Activated T-cell treated with anti-CD3 and anti-CD28 coated beads, Interleukin-2, amount 50 U/mL, for 4 hours (primary cell): ENCODE measurements around the gene PCDH11Y. TPM values are rescaled to one million over a fixed set of nuclear protein-coding genes. Genes with fewer than 3 reads are reported as not detected.
"Not testable (repeated sequence)": the region's sequence is repeated elsewhere in the genome, so short reads cannot be mapped to it uniquely, and the experiment has no call there.

Experiments used
- ATAC-seq, 2 donors: fragments of 200-7000 bp; cut with Tn5 transposase; one replicate each; pipeline ENCODE4 v1.10.0; 2021
- DNase-seq: peaks from one replicate; pipeline ENCODE4 v3.0.0-alpha.2; 2020
- H3K27me3 Mint-ChIP-seq: one replicate; pipeline ENCODE4 v1.8.0; 2021; ENCODE audit warnings: low read depth, mixed read lengths
- H3K36me3 Mint-ChIP-seq: one replicate; pipeline ENCODE4 v1.8.0; 2022; ENCODE audit warnings: mixed read lengths; ENCODE audit not compliant: insufficient read depth
- H3K4me1 Mint-ChIP-seq: one replicate; pipeline ENCODE4 v1.8.0; 2021; ENCODE audit warnings: low read depth, mixed read lengths
- H3K4me3 Mint-ChIP-seq: one replicate; pipeline ENCODE4 v1.8.0; 2021; ENCODE audit warnings: mild to moderate bottlenecking, moderate library complexity, mixed read lengths
- H3K9me3 Mint-ChIP-seq: one replicate; pipeline ENCODE4 v1.8.0; 2021; ENCODE audit warnings: mixed read lengths
- total RNA-seq, 3 donors: library from RNA; stranded (reverse); gene quantifications; one replicate each; pipeline ENCODE4 v1.2.1, GENCODE V29; 2021

Gene PCDH11Y
- not detected for total RNA-seq

GRCh38 chrY:5000057-5000456 is at the start of gene PCDH11Y:
PCDH11Y (plus strand) TSS chrY:5000296; CDS start chrY:5057100, 56,804 bp downstream.
- ATAC-seq: peak in 1 of 2 donors; percentile 63
- H3K4me1 Mint-ChIP-seq, H3K36me3 Mint-ChIP-seq, H3K4me3 Mint-ChIP-seq, H3K9me3 Mint-ChIP-seq, DNase-seq: not testable (repeated sequence)
- H3K27me3 Mint-ChIP-seq: peaks cover 10% of the 10 kb centered on the region

- not testable (repeated sequence) for H3K36me3 Mint-ChIP-seq, H3K9me3 Mint-ChIP-seq, H3K4me3 Mint-ChIP-seq, DNase-seq, ATAC-seq, H3K27me3 Mint-ChIP-seq, H3K4me1 Mint-ChIP-seq
Measured at GRCh38 chrY:4967894-4968293, 32.2 kb upstream of the PCDH11Y start.

GRCh38 chrY:4991743-4992400 is 8.2 kb upstream of the PCDH11Y start:
- peak overlapping the region; percentile 40 for H3K4me3 Mint-ChIP-seq
- not testable (repeated sequence) for H3K27me3 Mint-ChIP-seq, H3K9me3 Mint-ChIP-seq, DNase-seq, H3K36me3 Mint-ChIP-seq, H3K4me1 Mint-ChIP-seq
- peak; percentile 70 to 85 for ATAC-seq

GRCh38 chrY:4994892-4995291 is 5.2 kb upstream of the PCDH11Y start:
- H3K27me3 Mint-ChIP-seq, ATAC-seq, H3K4me3 Mint-ChIP-seq, H3K36me3 Mint-ChIP-seq, H3K9me3 Mint-ChIP-seq, DNase-seq, H3K4me1 Mint-ChIP-seq: not testable (repeated sequence)

GRCh38 chrY:5002476-5003184 is 2.5 kb downstream of the PCDH11Y start:
- H3K4me3 Mint-ChIP-seq, H3K9me3 Mint-ChIP-seq, H3K36me3 Mint-ChIP-seq, H3K4me1 Mint-ChIP-seq, DNase-seq, ATAC-seq: not testable (repeated sequence)
- peaks cover 12% of the 10 kb centered on the region for H3K27me3 Mint-ChIP-seq

- DNase-seq, H3K4me3 Mint-ChIP-seq, ATAC-seq, H3K4me1 Mint-ChIP-seq, H3K9me3 Mint-ChIP-seq, H3K27me3 Mint-ChIP-seq, H3K36me3 Mint-ChIP-seq: not testable (repeated sequence)
Measured at GRCh38 chrY:5038972-5039523, 39.0 kb downstream of the PCDH11Y start.

- H3K4me3 Mint-ChIP-seq, H3K27me3 Mint-ChIP-seq, DNase-seq, H3K9me3 Mint-ChIP-seq, H3K36me3 Mint-ChIP-seq, H3K4me1 Mint-ChIP-seq, ATAC-seq: not testable (repeated sequence)
Measured at GRCh38 chrY:5083017-5083416, 82.9 kb downstream of the PCDH11Y start.

- not testable (repeated sequence) for ATAC-seq, DNase-seq, H3K36me3 Mint-ChIP-seq, H3K27me3 Mint-ChIP-seq, H3K4me3 Mint-ChIP-seq, H3K4me1 Mint-ChIP-seq, H3K9me3 Mint-ChIP-seq
Measured at GRCh38 chrY:5182998-5183397, 182.9 kb downstream of the PCDH11Y start.

GRCh38 chrY:5215116-5215515 is 215.0 kb downstream of the PCDH11Y start:
- not testable (repeated sequence) for H3K9me3 Mint-ChIP-seq, DNase-seq, H3K27me3 Mint-ChIP-seq, H3K36me3 Mint-ChIP-seq, H3K4me3 Mint-ChIP-seq, H3K4me1 Mint-ChIP-seq, ATAC-seq

GRCh38 chrY:5324931-5325330 is 324.8 kb downstream of the PCDH11Y start:
- not testable (repeated sequence) for H3K27me3 Mint-ChIP-seq, DNase-seq, H3K36me3 Mint-ChIP-seq, H3K9me3 Mint-ChIP-seq, ATAC-seq, H3K4me1 Mint-ChIP-seq, H3K4me3 Mint-ChIP-seq

- not testable (repeated sequence) for H3K4me1 Mint-ChIP-seq, H3K27me3 Mint-ChIP-seq, H3K9me3 Mint-ChIP-seq, ATAC-seq, DNase-seq, H3K36me3 Mint-ChIP-seq, H3K4me3 Mint-ChIP-seq
Measured at GRCh38 chrY:5342220-5342619, 342.1 kb downstream of the PCDH11Y start.

- not testable (repeated sequence) for DNase-seq, H3K4me1 Mint-ChIP-seq, ATAC-seq, H3K9me3 Mint-ChIP-seq, H3K27me3 Mint-ChIP-seq, H3K36me3 Mint-ChIP-seq, H3K4me3 Mint-ChIP-seq
Measured at GRCh38 chrY:5543705-5544104, 543.6 kb downstream of the PCDH11Y start.

GRCh38 chrY:5638589-5638988 is 638.5 kb downstream of the PCDH11Y start:
- not testable (repeated sequence) for H3K27me3 Mint-ChIP-seq, DNase-seq, H3K36me3 Mint-ChIP-seq, H3K9me3 Mint-ChIP-seq, H3K4me3 Mint-ChIP-seq, ATAC-seq, H3K4me1 Mint-ChIP-seq

- not testable (repeated sequence) for H3K4me1 Mint-ChIP-seq, H3K36me3 Mint-ChIP-seq, ATAC-seq, DNase-seq, H3K9me3 Mint-ChIP-seq, H3K27me3 Mint-ChIP-seq, H3K4me3 Mint-ChIP-seq
Measured at GRCh38 chrY:5679265-5679664, 679.2 kb downstream of the PCDH11Y start.

- not testable (repeated sequence) for H3K4me3 Mint-ChIP-seq, H3K4me1 Mint-ChIP-seq, H3K9me3 Mint-ChIP-seq, DNase-seq, ATAC-seq, H3K36me3 Mint-ChIP-seq, H3K27me3 Mint-ChIP-seq
Measured at GRCh38 chrY:5708727-5709126, 708.6 kb downstream of the PCDH11Y start.
